ENCODE data around the gene C16orf95. TPM values are rescaled to one million over a fixed set of nuclear protein-coding genes. Genes with fewer than 3 reads are reported as not detected.
"Not testable (repeated sequence)": the region's sequence is repeated elsewhere in the genome, so short reads cannot be mapped to it uniquely, and the experiment has no call there.

The C16orf95 gene
- total and polyA plus RNA-seq, 2 experiments from 2014 or later: 8.5 to 8.6 TPM

DNA sequence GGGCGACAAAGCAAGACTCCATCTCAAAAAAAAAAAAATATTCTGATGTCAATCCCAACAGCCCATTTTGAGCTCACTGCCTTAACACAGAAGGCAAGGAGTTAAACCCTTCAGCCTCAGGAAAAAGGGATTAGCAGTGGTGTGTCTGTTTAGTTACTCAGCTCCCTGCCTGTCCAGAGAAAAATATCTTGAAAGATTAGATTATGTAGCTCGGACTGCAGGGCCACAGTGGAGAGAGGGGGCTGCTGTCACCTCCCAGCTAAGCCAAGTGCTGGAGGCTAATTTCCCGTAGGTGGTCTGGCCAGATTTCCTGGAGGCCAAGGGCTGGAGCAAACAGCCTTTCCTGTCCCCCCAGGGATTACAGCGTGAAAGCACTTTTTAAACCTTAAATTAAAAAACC lies 50.3 kb downstream of the C16orf95 start:
- Histone ChIP-seq H3K36me3 (no peaks in the 10 kb centered on the region), H3K4me3 (no peak overlapping the region)

DNA sequence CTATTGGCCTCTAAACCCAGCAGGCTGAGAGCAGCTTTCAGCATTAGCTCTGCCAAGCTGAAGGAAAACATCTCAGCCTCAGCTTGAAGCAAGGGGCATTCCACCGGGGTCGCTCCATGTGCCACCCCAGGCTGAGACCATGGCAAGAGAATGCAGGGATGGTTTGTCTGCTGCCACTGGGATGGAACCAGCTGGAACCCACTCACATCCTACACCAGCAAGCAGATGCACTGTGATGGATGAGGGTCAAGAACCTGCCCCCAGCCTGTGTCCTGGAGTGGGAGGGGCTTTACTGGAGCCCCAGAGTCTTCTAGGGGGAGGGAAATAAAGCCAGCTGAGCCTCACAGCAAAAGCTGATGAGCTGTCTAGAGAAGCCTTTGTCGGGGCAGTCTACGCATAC lies 51.9 kb downstream of the C16orf95 start:
- Histone ChIP-seq H3K27me3 (no peaks in the 10 kb centered on the region), H3K4me1 (ENCODE audit: low read depth) (peaks cover 13% of the 10 kb centered on the region), H3K9me3 (ENCODE audit: low read depth) (no peaks in the 10 kb centered on the region), H3K27ac (no peak overlapping the region), H3K36me3 (no peaks in the 10 kb centered on the region), H3K4me3 (no peak overlapping the region)
- TF ChIP-seq, protein P1, sequence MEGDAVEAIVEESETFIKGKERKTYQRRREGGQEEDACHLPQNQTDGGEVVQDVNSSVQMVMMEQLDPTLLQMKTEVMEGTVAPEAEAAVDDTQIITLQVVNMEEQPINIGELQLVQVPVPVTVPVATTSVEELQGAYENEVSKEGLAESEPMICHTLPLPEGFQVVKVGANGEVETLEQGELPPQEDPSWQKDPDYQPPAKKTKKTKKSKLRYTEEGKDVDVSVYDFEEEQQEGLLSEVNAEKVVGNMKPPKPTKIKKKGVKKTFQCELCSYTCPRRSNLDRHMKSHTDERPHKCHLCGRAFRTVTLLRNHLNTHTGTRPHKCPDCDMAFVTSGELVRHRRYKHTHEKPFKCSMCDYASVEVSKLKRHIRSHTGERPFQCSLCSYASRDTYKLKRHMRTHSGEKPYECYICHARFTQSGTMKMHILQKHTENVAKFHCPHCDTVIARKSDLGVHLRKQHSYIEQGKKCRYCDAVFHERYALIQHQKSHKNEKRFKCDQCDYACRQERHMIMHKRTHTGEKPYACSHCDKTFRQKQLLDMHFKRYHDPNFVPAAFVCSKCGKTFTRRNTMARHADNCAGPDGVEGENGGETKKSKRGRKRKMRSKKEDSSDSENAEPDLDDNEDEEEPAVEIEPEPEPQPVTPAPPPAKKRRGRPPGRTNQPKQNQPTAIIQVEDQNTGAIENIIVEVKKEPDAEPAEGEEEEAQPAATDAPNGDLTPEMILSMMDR (IDR thresholded peaks at IDR 0.05; ENCODE audit: low read depth, low read length): no peak
- DNase-seq (ENCODE audit: low read depth in 1 of 2, low spot score in 1 of 2): no peak

More for the DNA sequence above, 50.3 kb downstream of the C16orf95 start:
- Histone ChIP-seq H3K9me3 (ENCODE audit: low read depth) (no peaks in the 10 kb centered on the region), H3K4me1 (ENCODE audit: low read depth) (peaks cover 13% of the 10 kb centered on the region), H3K27ac (peak overlapping the region; percentile 64), H3K27me3 (no peaks in the 10 kb centered on the region)
- TF ChIP-seq, protein P1 (IDR thresholded peaks at IDR 0.05; ENCODE audit: low read depth, low read length): no peak
- peak in 1 of 2 donors; percentile 46 for DNase-seq (ENCODE audit: low read depth in 1 of 2, low spot score in 1 of 2)

DNA sequence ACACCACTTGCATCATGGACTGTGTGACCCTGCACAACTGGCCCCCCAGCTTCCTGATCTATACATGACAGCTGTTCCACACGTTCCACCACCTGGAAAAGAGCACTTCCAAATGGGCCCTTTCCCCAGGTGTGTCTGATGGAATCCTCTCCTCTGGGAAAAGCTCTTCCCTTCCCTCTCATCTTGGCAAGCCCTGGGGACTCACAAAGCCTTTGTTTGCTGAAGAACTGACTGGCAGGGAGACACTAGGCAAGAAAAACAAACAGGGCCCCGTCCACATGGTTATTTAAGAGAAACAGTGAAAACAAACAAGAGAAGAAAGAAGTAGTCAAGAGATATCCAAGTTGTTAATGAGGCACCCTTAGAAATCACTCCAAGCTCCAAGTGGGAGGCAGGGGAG lies 52.6 kb downstream of the C16orf95 start:
- no peaks in the 10 kb centered on the region for H3K9me3 ChIP-seq (ENCODE audit: low read depth)
- no peak overlapping the region for H3K27ac ChIP-seq
- H3K4me3 ChIP-seq: no peak overlapping the region
- H3K4me1 ChIP-seq (ENCODE audit: low read depth): peaks cover 13% of the 10 kb centered on the region
- no peaks in the 10 kb centered on the region for H3K36me3 ChIP-seq
- TF ChIP-seq, protein P1 (IDR thresholded peaks at IDR 0.05; ENCODE audit: low read depth, low read length): no peak
- no peak for DNase-seq (ENCODE audit: low read depth in 1 of 2, low spot score in 1 of 2)
- no peaks in the 10 kb centered on the region for H3K27me3 ChIP-seq

DNA sequence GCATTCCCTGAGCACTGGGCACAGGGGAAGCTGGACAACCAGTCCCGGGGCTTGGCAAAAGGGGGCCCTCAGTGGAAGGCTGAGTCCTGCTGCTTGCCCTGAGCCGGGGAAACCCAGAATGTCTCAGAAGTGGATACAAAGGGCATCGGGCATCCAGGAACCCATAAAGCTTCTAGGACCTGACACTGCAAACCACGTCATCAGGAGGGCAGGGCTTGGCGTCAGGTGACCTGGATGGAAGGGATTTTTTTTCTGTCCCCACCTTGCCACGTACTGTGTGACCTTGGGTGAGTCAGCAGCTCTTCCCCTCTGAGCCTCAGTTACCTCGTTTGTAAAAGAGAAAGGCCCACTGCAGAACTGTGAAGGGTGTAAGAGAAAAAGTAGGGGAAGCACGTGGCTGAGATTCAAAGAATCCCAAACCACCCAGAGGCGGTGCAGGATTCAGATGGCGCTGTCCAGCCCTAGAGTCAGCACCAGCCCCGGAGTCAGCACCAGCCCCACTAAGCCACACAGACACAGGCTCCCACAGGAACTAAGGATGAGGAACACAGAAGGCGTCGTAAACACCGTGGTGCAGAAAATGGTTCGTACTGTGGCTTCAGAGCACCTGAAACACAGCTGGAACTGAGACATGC lies 53.7 kb downstream of the C16orf95 start:
- H3K4me1 ChIP-seq (ENCODE audit: low read depth): peaks cover 13% of the 10 kb centered on the region
- H3K27ac ChIP-seq: no peak overlapping the region
- no peak for DNase-seq (ENCODE audit: low read depth in 1 of 2, low spot score in 1 of 2)
- no peak overlapping the region for H3K4me3 ChIP-seq
- TF ChIP-seq, protein P1 (IDR thresholded peaks at IDR 0.05; ENCODE audit: low read depth, low read length): no peak
- no peaks in the 10 kb centered on the region for H3K27me3 ChIP-seq
- no peaks in the 10 kb centered on the region for H3K9me3 ChIP-seq (ENCODE audit: low read depth)
- no peaks in the 10 kb centered on the region for H3K36me3 ChIP-seq

DNA sequence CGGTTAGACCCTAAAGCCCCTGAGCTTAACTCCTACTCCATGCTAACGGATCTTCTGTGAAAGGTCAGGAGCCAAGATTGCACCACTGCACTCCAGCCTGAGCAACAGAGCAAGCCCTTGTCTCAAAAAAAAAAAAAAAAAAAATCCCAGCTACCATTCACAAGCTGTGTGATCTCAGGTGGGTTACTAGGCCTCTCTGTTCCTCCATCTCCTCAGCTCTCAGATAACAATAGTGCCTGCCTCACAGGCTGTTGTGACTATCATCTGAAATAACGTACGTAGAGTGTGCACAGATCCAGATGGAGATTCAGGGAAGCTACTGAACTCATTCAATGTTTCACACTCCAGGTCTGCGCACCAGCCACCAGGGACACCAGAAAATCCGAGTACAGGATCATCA lies 57.8 kb downstream of the C16orf95 start:
- Histone ChIP-seq H3K9me3 (ENCODE audit: low read depth) (no peaks in the 10 kb centered on the region), H3K4me3 (no peak overlapping the region), H3K27me3 (no peaks in the 10 kb centered on the region), H3K4me1 (ENCODE audit: low read depth) (no peaks in the 10 kb centered on the region), H3K36me3 (no peaks in the 10 kb centered on the region), H3K27ac (no peak overlapping the region)
- TF ChIP-seq, protein P1 (IDR thresholded peaks at IDR 0.05; ENCODE audit: low read depth, low read length): no peak
- DNase-seq (ENCODE audit: low read depth in 1 of 2, low spot score in 1 of 2): no peak

DNA sequence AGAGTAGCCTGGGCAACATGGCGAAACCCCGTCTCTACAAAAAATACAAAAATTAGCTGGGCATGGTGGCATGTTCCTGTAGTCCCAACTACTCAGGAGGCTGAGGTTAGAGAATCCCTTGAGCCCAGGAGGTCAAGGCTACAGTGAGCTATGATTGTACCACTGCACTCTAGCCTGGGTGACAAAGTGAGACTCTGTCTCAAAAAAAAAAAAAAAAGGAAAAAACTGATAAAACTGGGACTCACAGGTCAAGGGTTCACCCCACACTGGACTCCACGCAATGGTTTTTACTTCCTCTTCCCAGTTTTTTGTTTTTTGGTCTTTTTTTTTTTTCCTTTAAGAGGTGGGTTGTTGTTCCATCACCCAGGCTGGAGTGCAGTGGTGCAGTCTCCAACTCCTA lies 58.5 kb downstream of the C16orf95 start:
- H3K4me3 ChIP-seq; H3K27ac ChIP-seq; H3K36me3 ChIP-seq; DNase-seq (ENCODE audit: low read depth in 1 of 2, low spot score in 1 of 2); H3K27me3 ChIP-seq; H3K4me1 ChIP-seq (ENCODE audit: low read depth); H3K9me3 ChIP-seq (ENCODE audit: low read depth): not testable (repeated sequence)

Measured in cardiac muscle cell (in vitro differentiated cells and primary cell).